Measurements from ENCODE around the gene OR2S2. TPM values are rescaled to one million over a fixed set of nuclear protein-coding genes. Genes with fewer than 3 reads are reported as not detected.
A peak's percentile ranks its signal among the peaks of the same experiment; 100 is the strongest.

The OR2S2 gene
- total RNA-seq, 3 donors from 2014 or later, result not detected

DNA sequence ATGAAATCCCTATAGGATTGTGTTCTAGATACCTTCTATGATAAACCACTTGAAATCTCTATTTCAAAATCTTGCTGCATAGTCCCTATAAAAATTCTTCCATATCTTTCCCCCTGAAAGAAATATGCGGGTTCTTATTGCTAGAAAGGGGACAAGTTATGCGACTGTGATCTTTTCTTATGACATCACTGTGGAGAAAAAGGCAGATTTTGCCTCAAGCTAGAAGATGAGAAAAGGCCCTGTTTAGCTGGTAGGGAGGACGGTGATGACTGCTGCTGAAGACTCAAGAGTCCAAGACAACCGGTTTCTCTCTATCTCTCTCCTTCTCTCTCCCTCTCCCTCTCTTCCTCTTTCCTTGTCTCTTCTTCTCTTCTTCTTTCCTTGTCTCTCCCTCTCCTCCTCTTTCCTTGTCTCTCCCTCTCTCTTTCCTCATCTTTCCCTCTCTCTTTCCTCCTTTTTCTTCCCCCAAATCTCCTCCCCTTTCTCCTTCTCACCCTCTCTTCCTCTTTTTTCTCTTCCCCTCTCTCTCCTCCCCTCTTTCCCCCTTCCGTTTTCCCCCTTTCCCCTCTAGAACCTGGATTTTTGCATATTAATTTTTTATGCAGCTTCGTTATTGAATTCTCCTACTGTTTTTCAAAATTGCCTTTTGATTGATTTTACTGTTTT is 5.3 kb downstream of the OR2S2 start:
- Histone ChIP-seq H3K9me3 (no peaks in the 10 kb centered on the region), H3K36me3 (no peaks in the 10 kb centered on the region), H3K4me1 (no peaks in the 10 kb centered on the region), H3K27me3 (no peaks in the 10 kb centered on the region), H3K27ac (no peak overlapping the region), H3K4me3 (no peak overlapping the region)
- intact Hi-C loops (cut with DNase I; ENCODE audit: low total_unique reads), result no loop called here
- no peak for DNase-seq (ENCODE audit: low spot score in 2 of 2)
- no peak for TF ChIP-seq POLR2AphosphoS5 (IDR thresholded peaks at IDR 0.05)
- TF ChIP-seq, protein P1, sequence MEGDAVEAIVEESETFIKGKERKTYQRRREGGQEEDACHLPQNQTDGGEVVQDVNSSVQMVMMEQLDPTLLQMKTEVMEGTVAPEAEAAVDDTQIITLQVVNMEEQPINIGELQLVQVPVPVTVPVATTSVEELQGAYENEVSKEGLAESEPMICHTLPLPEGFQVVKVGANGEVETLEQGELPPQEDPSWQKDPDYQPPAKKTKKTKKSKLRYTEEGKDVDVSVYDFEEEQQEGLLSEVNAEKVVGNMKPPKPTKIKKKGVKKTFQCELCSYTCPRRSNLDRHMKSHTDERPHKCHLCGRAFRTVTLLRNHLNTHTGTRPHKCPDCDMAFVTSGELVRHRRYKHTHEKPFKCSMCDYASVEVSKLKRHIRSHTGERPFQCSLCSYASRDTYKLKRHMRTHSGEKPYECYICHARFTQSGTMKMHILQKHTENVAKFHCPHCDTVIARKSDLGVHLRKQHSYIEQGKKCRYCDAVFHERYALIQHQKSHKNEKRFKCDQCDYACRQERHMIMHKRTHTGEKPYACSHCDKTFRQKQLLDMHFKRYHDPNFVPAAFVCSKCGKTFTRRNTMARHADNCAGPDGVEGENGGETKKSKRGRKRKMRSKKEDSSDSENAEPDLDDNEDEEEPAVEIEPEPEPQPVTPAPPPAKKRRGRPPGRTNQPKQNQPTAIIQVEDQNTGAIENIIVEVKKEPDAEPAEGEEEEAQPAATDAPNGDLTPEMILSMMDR (IDR thresholded peaks at IDR 0.05), result no peak
- TF ChIP-seq POLR2A (IDR thresholded peaks at IDR 0.05), result no peak

DNA sequence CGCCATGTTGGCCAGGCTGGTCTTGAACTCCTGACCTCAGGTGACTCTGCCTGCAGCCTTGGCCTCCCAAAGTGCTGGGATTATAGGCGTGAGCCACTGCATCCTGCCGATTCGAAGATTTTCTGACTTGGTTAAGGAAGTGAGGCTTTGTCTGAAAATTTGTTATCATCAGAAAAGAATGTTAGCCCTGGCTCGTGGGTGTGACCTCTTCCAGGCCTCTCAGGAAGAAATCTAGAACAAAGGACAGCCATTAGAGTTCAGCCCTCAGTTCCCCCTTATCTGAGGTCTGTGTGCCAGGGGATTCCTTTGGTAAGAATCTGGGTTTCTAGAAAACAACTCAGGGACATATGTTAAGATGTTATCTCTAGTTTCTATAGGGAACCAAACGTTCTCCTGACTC is 6.2 kb downstream of the OR2S2 start:
- DNase-seq (ENCODE audit: low spot score in 2 of 2), result no peak
- intact Hi-C loops (cut with DNase I; ENCODE audit: low total_unique reads), result no loop called here
- Histone ChIP-seq H3K4me1 (no peaks in the 10 kb centered on the region), H3K36me3 (no peaks in the 10 kb centered on the region), H3K27me3 (no peaks in the 10 kb centered on the region), H3K4me3 (no peak overlapping the region), H3K27ac (no peak overlapping the region), H3K9me3 (no peaks in the 10 kb centered on the region)
- TF ChIP-seq, protein P1 (IDR thresholded peaks at IDR 0.05), result no peak
- no peak for TF ChIP-seq POLR2AphosphoS5 (IDR thresholded peaks at IDR 0.05)
- TF ChIP-seq POLR2A (IDR thresholded peaks at IDR 0.05), result no peak

DNA sequence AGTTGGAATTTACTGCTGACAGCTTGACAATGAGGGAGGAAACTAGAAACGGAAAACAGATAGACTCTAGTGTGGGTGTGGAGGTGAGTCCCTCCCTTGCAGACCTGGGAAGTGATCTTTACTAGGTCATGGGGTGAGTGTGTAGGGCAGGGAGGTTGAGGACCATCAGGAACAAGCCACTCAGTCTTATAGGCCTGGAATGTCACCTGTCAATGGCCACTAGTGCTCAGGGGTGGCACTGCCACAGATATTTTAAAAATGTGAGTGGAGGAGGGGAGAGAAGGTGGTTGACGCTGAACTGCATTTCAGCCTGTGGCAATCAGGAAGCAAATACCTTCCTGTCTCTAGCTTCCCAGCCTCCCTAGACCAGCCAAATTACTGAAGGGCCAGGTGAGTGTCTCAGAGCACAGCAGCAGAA is 9.0 kb downstream of the OR2S2 start:
- intact Hi-C loops (cut with DNase I; ENCODE audit: low total_unique reads), result no loop called here
- Histone ChIP-seq H3K36me3 (no peaks in the 10 kb centered on the region), H3K9me3 (no peaks in the 10 kb centered on the region), H3K4me1 (peaks cover 0 to 7% of the 10 kb centered on the region in 2 donors), H3K27ac (peak overlapping the region; percentile 29 to 53), H3K27me3 (no peaks in the 10 kb centered on the region), H3K4me3 (no peak overlapping the region)
- DNase-seq (ENCODE audit: low spot score in 2 of 2), result peak in 1 of 2 donors; percentile 59
- TF ChIP-seq, protein P1 (IDR thresholded peaks at IDR 0.05), result peak in 1 of 3 donors; percentile 20
- TF ChIP-seq POLR2A (IDR thresholded peaks at IDR 0.05), result no peak
- peak in 1 of 3 donors; percentile 12 for TF ChIP-seq POLR2AphosphoS5 (IDR thresholded peaks at IDR 0.05)

DNA sequence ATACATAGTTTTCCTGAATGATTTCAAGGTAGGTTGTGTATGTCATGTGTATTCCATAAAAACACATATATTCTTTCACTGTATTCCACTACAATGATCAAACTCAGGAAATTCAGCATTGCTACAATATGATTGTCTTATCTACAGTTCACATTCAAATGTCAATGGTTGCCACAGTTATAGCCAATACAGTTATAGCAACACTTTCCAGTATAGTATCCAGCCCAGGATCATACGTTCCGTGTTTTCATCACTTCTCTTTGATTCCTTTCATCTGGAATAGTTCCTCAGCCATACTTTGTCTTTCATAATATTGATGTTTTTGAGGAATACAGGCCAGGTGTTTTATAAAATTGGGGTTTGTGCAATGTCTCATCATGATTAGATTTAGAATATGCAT is 9.5 kb downstream of the OR2S2 start:
- intact Hi-C loops (cut with DNase I; ENCODE audit: low total_unique reads), result no loop called here
- H3K27ac ChIP-seq, result peak overlapping the region in 1 of 2 donors; percentile 29
- H3K27me3 ChIP-seq, result no peaks in the 10 kb centered on the region
- TF ChIP-seq, protein P1 (IDR thresholded peaks at IDR 0.05), result no peak
- no peak for TF ChIP-seq POLR2AphosphoS5 (IDR thresholded peaks at IDR 0.05)
- no peaks in the 10 kb centered on the region for H3K9me3 ChIP-seq
- H3K36me3 ChIP-seq, result no peaks in the 10 kb centered on the region
- no peak for DNase-seq (ENCODE audit: low spot score in 2 of 2)
- no peak overlapping the region for H3K4me3 ChIP-seq
- peaks cover 0 to 7% of the 10 kb centered on the region in 2 donors for H3K4me1 ChIP-seq

DNA sequence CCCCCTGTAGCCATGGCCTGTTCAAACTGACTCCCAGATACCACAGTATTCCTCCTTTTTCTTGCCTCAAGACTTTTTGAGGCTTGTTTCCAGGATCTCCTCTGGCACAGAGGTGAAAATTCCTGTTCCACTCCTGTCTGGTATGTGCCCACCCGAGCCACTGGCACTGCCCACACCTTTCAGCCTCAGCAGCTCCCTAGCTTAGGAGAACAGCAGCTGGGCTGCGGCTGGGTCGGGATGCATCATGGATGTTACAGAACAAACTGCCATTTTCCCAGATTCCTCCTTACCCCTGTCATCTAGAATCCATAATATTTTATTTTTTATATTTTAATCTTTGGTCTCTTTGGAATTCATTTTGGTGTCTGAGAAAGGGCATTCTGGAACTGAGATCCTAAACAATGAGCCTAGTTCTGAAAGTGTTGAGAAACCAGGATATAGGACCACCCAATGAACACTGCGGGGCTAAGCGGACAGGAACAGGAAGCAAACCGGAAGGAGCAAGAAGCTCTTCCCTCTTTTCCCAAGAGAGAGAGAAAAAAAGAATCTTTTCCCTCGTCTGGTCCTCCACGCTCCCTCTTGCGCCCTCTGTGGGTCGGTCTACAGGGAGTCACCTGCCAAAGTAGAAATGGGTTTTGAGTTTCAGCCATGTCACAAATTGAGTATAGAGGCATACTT is 12.5 kb downstream of the OR2S2 start:
- TF ChIP-seq, protein P1 (IDR thresholded peaks at IDR 0.05), result peak; percentile 60 to 84 (median 77)
- no peak for TF ChIP-seq POLR2A (IDR thresholded peaks at IDR 0.05)
- peak in 2 of 3 donors; percentile 16 to 68 for TF ChIP-seq POLR2AphosphoS5 (IDR thresholded peaks at IDR 0.05)
- Histone ChIP-seq H3K36me3 (no peaks in the 10 kb centered on the region), H3K27me3 (no peaks in the 10 kb centered on the region), H3K9me3 (no peaks in the 10 kb centered on the region), H3K4me1 (peaks cover 0 to 7% of the 10 kb centered on the region in 2 donors), H3K27ac (peak overlapping the region; percentile 69 to 78), H3K4me3 (peak overlapping the region in 2 of 3 donors; percentile 23 to 29)
- intact Hi-C loops (cut with DNase I; ENCODE audit: low total_unique reads), result no loop called here
- DNase-seq (ENCODE audit: low spot score in 2 of 2), result peak; percentile 73 to 76
